Vagina (tissue), 2 donors: Measurements from ENCODE around the gene TNFSF9.

Source experiments
- POLR2A ChIP-seq, 2 donors: fragments of 450-650 bp; IDR thresholded peaks; one replicate each; pipeline ENCODE4 v1.6.1; 2017; ENCODE audit warnings: antibody characterized with exemption in 2 of 2, mild to moderate bottlenecking in 2 of 2, moderate library complexity in 2 of 2
- TF ChIP-seq, protein P1 (sequence below), 3 experiments: fragments of 450-650 bp in 2 of 3; fragments of 200-600 bp in 1 of 3; sonication (generic) in 1 of 3; IDR thresholded peaks; one replicate each; pipeline ENCODE4 v1.5.1; 2017 to 2019; ENCODE audit warnings: antibody characterized with exemption in 3 of 3, mild to moderate bottlenecking in 2 of 3, moderate library complexity in 2 of 3

DNA sequence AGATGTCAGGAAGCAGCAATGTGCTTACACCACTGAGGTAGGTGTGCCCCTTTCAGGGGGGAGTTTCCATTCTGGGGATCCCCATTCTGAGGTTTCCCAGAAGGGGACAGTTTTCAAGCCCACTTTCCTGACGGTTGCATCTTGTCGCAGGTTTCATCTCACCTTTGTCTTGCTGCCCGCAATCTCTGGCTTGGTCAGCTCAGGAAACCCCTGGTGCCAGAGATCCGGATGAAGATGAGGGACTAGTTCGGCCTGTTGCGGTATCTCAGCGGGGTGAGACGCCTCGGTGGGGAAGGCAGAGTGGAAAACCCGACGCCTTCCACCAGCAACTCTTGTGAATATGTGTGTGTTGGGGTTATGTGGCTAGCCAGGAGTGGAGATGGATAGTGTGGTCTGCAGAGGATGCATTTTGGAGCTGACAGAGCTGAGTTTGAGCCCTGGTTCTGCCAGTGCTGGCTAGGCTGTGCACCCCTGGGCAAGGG, 13.1 kb downstream of the TNFSF9 start:
- TF ChIP-seq, protein P1, sequence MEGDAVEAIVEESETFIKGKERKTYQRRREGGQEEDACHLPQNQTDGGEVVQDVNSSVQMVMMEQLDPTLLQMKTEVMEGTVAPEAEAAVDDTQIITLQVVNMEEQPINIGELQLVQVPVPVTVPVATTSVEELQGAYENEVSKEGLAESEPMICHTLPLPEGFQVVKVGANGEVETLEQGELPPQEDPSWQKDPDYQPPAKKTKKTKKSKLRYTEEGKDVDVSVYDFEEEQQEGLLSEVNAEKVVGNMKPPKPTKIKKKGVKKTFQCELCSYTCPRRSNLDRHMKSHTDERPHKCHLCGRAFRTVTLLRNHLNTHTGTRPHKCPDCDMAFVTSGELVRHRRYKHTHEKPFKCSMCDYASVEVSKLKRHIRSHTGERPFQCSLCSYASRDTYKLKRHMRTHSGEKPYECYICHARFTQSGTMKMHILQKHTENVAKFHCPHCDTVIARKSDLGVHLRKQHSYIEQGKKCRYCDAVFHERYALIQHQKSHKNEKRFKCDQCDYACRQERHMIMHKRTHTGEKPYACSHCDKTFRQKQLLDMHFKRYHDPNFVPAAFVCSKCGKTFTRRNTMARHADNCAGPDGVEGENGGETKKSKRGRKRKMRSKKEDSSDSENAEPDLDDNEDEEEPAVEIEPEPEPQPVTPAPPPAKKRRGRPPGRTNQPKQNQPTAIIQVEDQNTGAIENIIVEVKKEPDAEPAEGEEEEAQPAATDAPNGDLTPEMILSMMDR (IDR thresholded peaks at IDR 0.05) = no peak
- TF ChIP-seq POLR2A (IDR thresholded peaks at IDR 0.05) = no peak
